Measurements from ENCODE around the gene BANK1.

Gene BANK1

GRCh38 chr4:102064747-102065442 is 274.4 kb downstream of the BANK1 start:
- Histone ChIP-seq H3K4me3 (ENCODE audit: low read depth, low read length) (no peak overlapping the region), H3K27ac (ENCODE audit: extremely low read depth, low read depth, low read length) (no peak overlapping the region), H3K36me3 (ENCODE audit: control insufficient read depth in 2 of 2, insufficient read depth in 1 of 2, low read length in 2 of 2) (no peaks in the 10 kb centered on the region), H3K4me1 (ENCODE audit: control insufficient read depth, insufficient read depth, low read length) (no peaks in the 10 kb centered on the region), H3K9me3 (ENCODE audit: control insufficient read depth, insufficient read depth, low read depth, low read length) (no peaks in the 10 kb centered on the region)
- no peak for TF ChIP-seq MYNN (tag by site-specific recombination; IDR thresholded peaks at IDR 0.05; ENCODE audit: borderline replicate concordance)
- TF ChIP-seq, protein P1, sequence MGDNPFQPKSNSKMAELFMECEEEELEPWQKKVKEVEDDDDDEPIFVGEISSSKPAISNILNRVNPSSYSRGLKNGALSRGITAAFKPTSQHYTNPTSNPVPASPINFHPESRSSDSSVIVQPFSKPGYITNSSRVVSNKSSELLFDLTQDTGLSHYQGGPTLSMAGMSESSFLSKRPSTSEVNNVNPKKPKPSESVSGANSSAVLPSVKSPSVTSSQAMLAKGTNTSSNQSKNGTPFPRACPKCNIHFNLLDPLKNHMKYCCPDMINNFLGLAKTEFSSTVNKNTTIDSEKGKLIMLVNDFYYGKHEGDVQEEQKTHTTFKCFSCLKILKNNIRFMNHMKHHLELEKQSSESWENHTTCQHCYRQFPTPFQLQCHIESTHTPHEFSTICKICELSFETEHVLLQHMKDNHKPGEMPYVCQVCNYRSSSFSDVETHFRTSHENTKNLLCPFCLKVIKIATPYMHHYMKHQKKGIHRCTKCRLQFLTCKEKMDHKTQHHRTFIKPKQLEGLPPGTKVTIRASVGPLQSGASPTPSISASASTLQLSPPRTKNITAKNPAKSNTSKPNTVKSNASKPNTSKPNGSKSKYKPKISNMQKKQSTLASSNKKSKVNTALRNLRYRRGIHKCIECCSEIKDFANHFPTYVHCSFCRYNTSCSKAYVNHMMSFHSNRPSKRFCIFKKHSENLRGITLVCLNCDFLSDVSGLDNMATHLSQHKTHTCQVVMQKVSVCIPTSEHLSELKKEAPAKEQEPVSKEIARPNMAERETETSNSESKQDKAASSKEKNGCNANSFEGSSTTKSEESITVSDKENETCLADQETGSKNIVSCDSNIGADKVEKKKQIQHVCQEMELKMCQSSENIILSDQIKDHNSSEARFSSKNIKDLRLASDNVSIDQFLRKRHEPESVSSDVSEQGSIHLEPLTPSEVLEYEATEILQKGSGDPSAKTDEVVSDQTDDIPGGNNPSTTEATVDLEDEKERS (tag by site-specific recombination; IDR thresholded peaks at IDR 0.05), result no peak
- no peak for TF ChIP-seq ZNF404 (tag by site-specific recombination; IDR thresholded peaks at IDR 0.05)
- no peak for TF ChIP-seq ZNF521 (tag by site-specific recombination; IDR thresholded peaks at IDR 0.05)
- no peak for TF ChIP-seq ZBTB7A (tag by site-specific recombination; IDR thresholded peaks at IDR 0.05; ENCODE audit: low read depth)
- TF ChIP-seq SP2 (tag by site-specific recombination; IDR thresholded peaks at IDR 0.05), result no peak
- TF ChIP-seq ZNF266 (tag by site-specific recombination; IDR thresholded peaks at IDR 0.05; ENCODE audit: low read depth), result no peak
- TF ChIP-seq ZNF398 (tag by site-specific recombination; IDR thresholded peaks at IDR 0.05), result no peak
- TF ChIP-seq ZNF112 (tag by site-specific recombination; IDR thresholded peaks at IDR 0.05), result no peak
- no peak for TF ChIP-seq SCRT1 (tag by site-specific recombination; IDR thresholded peaks at IDR 0.05; ENCODE audit: borderline replicate concordance)
- no peak for TF ChIP-seq ZNF488 (tag by site-specific recombination; IDR thresholded peaks at IDR 0.05)
- TF ChIP-seq ZNF747 (tag by site-specific recombination; IDR thresholded peaks at IDR 0.05), result no peak
- no peak for TF ChIP-seq ZNF843 (tag by site-specific recombination; IDR thresholded peaks at IDR 0.05)
- TF ChIP-seq RBAK (tag by site-specific recombination; IDR thresholded peaks at IDR 0.05), result no peak
- TF ChIP-seq ZNF214 (tag by site-specific recombination; IDR thresholded peaks at IDR 0.05; ENCODE audit: borderline replicate concordance), result no peak
- no peak for TF ChIP-seq ZNF366 (tag by site-specific recombination; conservative IDR thresholded peaks at IDR 0.05)
- TF ChIP-seq SP7 (tag by site-specific recombination; IDR thresholded peaks at IDR 0.05), result no peak
- TF ChIP-seq, protein P2, sequence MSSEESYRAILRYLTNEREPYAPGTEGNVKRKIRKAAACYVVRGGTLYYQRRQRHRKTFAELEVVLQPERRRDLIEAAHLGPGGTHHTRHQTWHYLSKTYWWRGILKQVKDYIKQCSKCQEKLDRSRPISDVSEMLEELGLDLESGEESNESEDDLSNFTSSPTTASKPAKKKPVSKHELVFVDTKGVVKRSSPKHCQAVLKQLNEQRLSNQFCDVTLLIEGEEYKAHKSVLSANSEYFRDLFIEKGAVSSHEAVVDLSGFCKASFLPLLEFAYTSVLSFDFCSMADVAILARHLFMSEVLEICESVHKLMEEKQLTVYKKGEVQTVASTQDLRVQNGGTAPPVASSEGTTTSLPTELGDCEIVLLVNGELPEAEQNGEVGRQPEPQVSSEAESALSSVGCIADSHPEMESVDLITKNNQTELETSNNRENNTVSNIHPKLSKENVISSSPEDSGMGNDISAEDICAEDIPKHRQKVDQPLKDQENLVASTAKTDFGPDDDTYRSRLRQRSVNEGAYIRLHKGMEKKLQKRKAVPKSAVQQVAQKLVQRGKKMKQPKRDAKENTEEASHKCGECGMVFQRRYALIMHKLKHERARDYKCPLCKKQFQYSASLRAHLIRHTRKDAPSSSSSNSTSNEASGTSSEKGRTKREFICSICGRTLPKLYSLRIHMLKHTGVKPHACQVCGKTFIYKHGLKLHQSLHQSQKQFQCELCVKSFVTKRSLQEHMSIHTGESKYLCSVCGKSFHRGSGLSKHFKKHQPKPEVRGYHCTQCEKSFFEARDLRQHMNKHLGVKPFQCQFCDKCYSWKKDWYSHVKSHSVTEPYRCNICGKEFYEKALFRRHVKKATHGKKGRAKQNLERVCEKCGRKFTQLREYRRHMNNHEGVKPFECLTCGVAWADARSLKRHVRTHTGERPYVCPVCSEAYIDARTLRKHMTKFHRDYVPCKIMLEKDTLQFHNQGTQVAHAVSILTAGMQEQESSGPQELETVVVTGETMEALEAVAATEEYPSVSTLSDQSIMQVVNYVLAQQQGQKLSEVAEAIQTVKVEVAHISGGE (tag by site-specific recombination; conservative IDR thresholded peaks at IDR 0.05; ENCODE audit: low read depth), result no peak
- TF ChIP-seq, protein P3, sequence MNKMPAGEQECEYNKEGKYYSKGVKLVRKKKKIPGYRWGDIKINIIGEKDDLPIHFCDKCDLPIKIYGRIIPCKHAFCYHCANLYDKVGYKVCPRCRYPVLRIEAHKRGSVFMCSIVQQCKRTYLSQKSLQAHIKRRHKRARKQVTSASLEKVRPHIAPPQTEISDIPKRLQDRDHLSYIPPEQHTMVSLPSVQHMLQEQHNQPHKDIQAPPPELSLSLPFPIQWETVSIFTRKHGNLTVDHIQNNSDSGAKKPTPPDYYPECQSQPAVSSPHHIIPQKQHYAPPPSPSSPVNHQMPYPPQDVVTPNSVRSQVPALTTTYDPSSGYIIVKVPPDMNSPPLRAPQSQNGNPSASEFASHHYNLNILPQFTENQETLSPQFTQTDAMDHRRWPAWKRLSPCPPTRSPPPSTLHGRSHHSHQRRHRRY (tag by site-specific recombination; IDR thresholded peaks at IDR 0.05), result no peak
- POLR2A ChIA-PET, result no interaction called here
- CTCF ChIA-PET, result no interaction called here

Data from HEK293 (cell line).